Fibroblast of lung (primary cell): ENCODE results near the gene CELF3. TPM values are rescaled to one million over a fixed set of nuclear protein-coding genes. Genes with fewer than 3 reads are reported as not detected.

Source experiments
- DNase-seq, 2 donors: peaks; one replicate each; pipeline versions ENCODE4 v3.0.0 to v3.0.0-alpha.2; 2010; ENCODE audit warnings: low read depth in 2 of 2
- H2AFZ ChIP-seq: 2 replicates; pipeline ENCODE4 v1.5.1; 2012; ENCODE audit warnings: low read length, control low read depth, inconsistent platforms
- H3K27ac ChIP-seq: 2 replicates; pipeline ENCODE4 v1.5.1; 2011; ENCODE audit warnings: low read length, control low read depth; ENCODE audit not compliant: insufficient read depth
- H3K27me3 ChIP-seq: 2 replicates; pipeline ENCODE4 v1.5.1; 2011; ENCODE audit warnings: mild to moderate bottlenecking, low read length; ENCODE audit not compliant: control insufficient read depth, insufficient read depth
- H3K36me3 ChIP-seq: 2 replicates; pipeline ENCODE4 v1.5.1; 2011; ENCODE audit warnings: low read length; ENCODE audit not compliant: control insufficient read depth, insufficient read depth
- H3K4me1 ChIP-seq: 2 replicates; pipeline ENCODE4 v1.5.1; 2011; ENCODE audit warnings: low read length; ENCODE audit not compliant: control insufficient read depth, insufficient read depth; ENCODE audit errors: extremely low read depth
- H3K4me2 ChIP-seq: 2 replicates; pipeline ENCODE4 v1.5.1; 2011; ENCODE audit warnings: low read length, control low read depth; ENCODE audit not compliant: insufficient read depth; ENCODE audit errors: extremely low read depth
- H3K4me3 ChIP-seq, 4 experiments: fragments of 200-600 bp in 1 of 4; sonication (generic) in 1 of 4; replicated peaks in 1 of 4; 2 replicates each; pipeline ENCODE4 v1.5.1; 2011 to 2016; ENCODE audit warnings: low read length in 4 of 4, low read depth in 3 of 4, mild to moderate bottlenecking in 3 of 4, control low read depth in 2 of 4, inconsistent platforms in 1 of 4, mixed read lengths in 1 of 4; ENCODE audit not compliant: insufficient read depth in 1 of 4; ENCODE audit errors: control extremely low read depth in 1 of 4
- H3K79me2 ChIP-seq: 2 replicates; pipeline ENCODE4 v1.5.1; 2012; ENCODE audit warnings: mild to moderate bottlenecking, low read length, inconsistent platforms; ENCODE audit not compliant: control insufficient read depth, insufficient read depth
- H3K9ac ChIP-seq: 2 replicates; pipeline ENCODE4 v1.5.1; 2011; ENCODE audit warnings: mild to moderate bottlenecking, low read length, control low read depth; ENCODE audit not compliant: insufficient read depth
- H3K9me3 ChIP-seq: 2 replicates; pipeline ENCODE4 v1.5.1; 2012; ENCODE audit warnings: low read depth, low read length; ENCODE audit not compliant: control insufficient read depth, insufficient read depth
- H4K20me1 ChIP-seq: 2 replicates; pipeline ENCODE4 v1.5.1; 2011; ENCODE audit warnings: low read length; ENCODE audit not compliant: control insufficient read depth, insufficient read depth; ENCODE audit errors: extremely low read depth
- EZH2 ChIP-seq: IDR thresholded peaks from 2 replicates; pipeline ENCODE4 v1.5.1; 2012; ENCODE audit warnings: low read length, control low read depth, mild to moderate bottlenecking; ENCODE audit errors: missing control alignments
- polyA minus RNA-seq: library from RNA; depleted of rRNA, polyadenylated mRNA; stranded (reverse); fragments of >200 nt; gene quantifications from 2 replicates; pipeline ENCODE4 v1.2.3, GENCODE V29; 2011; ENCODE audit warnings: low replicate concordance
- polyA plus RNA-seq, 2 donors: library from polyadenylated mRNA; depleted of rRNA in 1 of 2; stranded (reverse) in 1 of 2; unstranded in 1 of 2; fragments of >200 nt; gene quantifications; 2 replicates each; pipeline ENCODE4 v1.2.1, GENCODE V29; 2011 to 2012; ENCODE audit warnings: missing spikeins in 1 of 2
- total RNA-seq: library from RNA; depleted of rRNA; stranded (reverse); fragments of >200 nt; gene quantifications from 2 replicates; pipeline ENCODE4 v1.2.1, GENCODE V29; 2014
- TF ChIP-seq, protein P1 (sequence below), 2 donors: IDR thresholded peaks in 1 of 2; conservative IDR thresholded peaks in 1 of 2; 1 replicate in 1 of 2; 2 replicates in 1 of 2; pipeline ENCODE4 v1.5.1; 2011 to 2012; ENCODE audit warnings: low read length in 2 of 2, control low read depth in 1 of 2, inconsistent platforms in 1 of 2, low read depth in 1 of 2, mild to moderate bottlenecking in 1 of 2

The CELF3 gene
- total RNA-seq, result not detected in 2 replicates
- polyA plus RNA-seq, result not detected in 2 replicates
- not detected in 2 replicates for polyA plus RNA-seq (2012)
- not detected in 2 replicates for polyA minus RNA-seq

DNA sequence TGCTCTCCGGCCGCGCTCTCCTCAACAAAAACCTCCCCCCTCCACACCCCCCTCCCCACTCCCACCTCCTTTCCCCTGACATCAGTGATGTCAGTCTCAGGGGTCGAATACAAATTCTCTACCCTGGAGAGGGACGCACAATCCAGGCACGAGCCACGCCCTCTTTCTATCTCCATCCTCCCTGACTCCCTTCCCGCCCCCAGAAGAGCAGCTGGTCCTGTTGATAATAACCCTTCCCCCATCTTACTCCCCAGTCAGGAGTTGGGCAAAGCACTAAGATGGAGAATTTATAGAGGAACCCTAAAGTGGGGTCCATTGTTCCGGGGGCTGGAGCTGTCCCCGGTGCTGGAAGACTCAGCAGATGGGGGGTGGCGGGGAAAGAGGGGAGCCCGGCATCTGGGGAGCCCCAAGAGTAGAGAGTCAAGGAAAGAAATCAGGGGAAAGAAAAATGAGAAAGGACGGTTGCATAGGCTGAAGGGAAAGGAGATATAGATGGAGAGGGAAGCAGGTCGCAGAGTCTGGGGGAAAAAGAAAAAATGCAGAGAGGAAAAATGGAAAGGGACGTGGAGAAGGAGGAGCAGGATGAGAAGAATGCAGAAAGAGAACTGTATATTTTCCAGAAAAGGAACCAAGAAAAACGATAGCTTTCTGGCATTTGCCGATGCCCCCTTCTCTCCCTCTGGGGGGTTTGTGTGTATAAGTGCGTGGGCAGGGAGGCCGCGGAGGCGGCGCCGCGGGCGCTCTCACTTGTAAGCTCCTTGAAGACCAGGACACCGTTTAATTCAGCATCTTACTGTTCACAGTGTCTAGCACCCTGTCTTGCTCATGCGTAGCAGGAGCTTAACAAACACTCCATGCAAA lies at the start of gene CELF3:
Gene CELF3 (minus strand): TSS at position 33 of the 861 bp plus-strand sequence. CDS start 783 bp downstream, outside the sequence.
- no peaks in the 10 kb centered on the region for H3K36me3 ChIP-seq
- H2AFZ ChIP-seq, result no peak within 1 kb of the TSS
- TF ChIP-seq EZH2, result peak; percentile 58
- TF ChIP-seq, protein P1, sequence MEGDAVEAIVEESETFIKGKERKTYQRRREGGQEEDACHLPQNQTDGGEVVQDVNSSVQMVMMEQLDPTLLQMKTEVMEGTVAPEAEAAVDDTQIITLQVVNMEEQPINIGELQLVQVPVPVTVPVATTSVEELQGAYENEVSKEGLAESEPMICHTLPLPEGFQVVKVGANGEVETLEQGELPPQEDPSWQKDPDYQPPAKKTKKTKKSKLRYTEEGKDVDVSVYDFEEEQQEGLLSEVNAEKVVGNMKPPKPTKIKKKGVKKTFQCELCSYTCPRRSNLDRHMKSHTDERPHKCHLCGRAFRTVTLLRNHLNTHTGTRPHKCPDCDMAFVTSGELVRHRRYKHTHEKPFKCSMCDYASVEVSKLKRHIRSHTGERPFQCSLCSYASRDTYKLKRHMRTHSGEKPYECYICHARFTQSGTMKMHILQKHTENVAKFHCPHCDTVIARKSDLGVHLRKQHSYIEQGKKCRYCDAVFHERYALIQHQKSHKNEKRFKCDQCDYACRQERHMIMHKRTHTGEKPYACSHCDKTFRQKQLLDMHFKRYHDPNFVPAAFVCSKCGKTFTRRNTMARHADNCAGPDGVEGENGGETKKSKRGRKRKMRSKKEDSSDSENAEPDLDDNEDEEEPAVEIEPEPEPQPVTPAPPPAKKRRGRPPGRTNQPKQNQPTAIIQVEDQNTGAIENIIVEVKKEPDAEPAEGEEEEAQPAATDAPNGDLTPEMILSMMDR (conservative IDR thresholded peaks at IDR 0.05 in 1 of 2, IDR thresholded peaks at IDR 0.05 in 1 of 2; ENCODE audit: low read depth in 1 of 2, low read length in 2 of 2), result no peak
- H3K4me1 ChIP-seq, result no peaks in the 10 kb centered on the region
- peaks cover 47% of the 10 kb centered on the region for H3K27me3 ChIP-seq
- DNase-seq, result peak; percentile 17 to 25
- no peaks in the 10 kb centered on the region for H3K79me2 ChIP-seq
- H3K9ac ChIP-seq, result no peak within 1 kb of the TSS
- no peak within 1 kb of the TSS for H3K27ac ChIP-seq
- no peak within 1 kb of the TSS for H3K4me2 ChIP-seq
- no peak within 1 kb of the TSS for H3K4me3 ChIP-seq
- no peaks in the 10 kb centered on the region for H4K20me1 ChIP-seq
- H3K9me3 ChIP-seq, result no peaks in the 10 kb centered on the region

DNA sequence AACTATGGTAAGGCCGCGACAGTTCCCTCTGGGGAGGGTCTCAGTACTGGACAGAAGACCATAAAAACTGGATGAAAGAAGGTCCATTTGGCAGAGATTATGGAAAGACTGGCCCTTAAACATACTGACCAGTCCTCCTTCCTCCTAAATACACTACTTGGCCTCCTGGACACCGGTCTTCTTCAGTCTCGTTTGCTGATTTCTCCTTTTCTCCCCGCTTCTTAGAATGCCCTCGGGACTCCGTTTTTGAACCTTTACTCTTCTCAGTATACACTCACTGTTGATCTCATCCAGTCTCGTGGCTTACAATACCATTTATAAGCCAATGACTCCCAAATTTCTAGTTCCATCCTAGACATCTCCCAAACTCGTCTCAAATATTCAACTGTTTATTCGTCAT lies 47.4 kb upstream of the CELF3 start:
- Histone ChIP-seq H3K4me3 (peak overlapping the region; percentile 80 to 96 (median 83)), H4K20me1 (no peaks in the 10 kb centered on the region), H2AFZ (peak overlapping the region; percentile 93), H3K9me3 (no peaks in the 10 kb centered on the region), H3K9ac (peak overlapping the region; percentile 86), H3K36me3 (peaks cover 3% of the 10 kb centered on the region), H3K27ac (peak overlapping the region; percentile 86), H3K79me2 (no peaks in the 10 kb centered on the region), H3K4me1 (no peaks in the 10 kb centered on the region), H3K4me2 (peak overlapping the region; percentile 99), H3K27me3 (no peaks in the 10 kb centered on the region)
- DNase-seq, result peak; percentile 1 to 9
- TF ChIP-seq, protein P1 (conservative IDR thresholded peaks at IDR 0.05 in 1 of 2, IDR thresholded peaks at IDR 0.05 in 1 of 2; ENCODE audit: low read depth in 1 of 2, low read length in 2 of 2), result no peak
- TF ChIP-seq EZH2, result no peak

DNA sequence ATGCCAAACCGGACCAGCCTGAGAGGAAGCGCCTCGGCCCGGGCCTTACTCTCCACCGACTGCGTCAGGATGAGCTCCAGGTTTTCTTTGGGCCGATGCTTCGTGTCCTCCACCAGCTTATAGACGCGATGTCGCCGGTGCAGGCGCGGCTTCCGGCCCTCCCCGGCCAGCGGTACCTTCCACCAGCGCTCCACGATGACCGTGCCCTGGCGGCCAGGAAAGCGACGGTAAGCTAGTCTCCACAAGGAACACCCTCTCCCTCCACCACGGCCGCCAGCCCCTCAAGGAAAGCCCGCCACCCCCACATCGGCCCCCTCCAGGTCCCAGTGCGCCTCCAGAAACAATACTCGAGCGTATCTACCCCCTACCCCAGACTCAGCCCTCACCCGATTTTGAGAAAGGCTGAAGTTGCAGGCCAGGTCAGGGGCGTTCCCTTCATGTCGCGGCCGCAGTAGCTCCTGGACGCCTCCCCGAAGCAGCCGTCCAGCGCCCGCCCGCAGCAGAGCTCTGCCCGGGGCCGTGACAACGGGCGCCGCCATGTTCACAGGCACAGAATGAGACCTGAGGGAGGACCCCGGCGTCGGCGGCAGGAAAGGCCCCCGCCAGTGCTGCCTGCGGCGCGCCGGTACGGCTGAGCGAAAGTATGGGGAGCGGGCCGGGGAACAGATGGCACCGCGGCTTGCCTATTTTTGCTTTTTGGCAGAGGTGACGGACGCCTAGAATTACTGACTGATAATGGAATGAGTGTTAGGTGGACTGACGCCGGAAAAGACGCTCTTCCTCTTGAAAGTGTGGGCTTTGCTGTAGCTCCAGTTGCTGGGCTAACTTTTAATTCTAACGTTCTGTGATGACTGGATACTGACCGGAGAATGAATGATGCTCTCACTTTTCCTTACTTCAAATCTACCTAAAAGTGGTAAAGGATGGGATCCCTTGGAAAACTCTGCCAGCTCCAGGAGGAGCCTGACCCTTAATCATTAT lies 46.6 kb upstream of the CELF3 start, which contains the start of gene MRPL9:
Gene MRPL9 (minus strand): TSS at position 556 of the 981 bp plus-strand sequence. CDS start 17 bp downstream, at position 539.
- DNase-seq, result peak; percentile 74 to 75
- no peaks in the 10 kb centered on the region for H3K4me1 ChIP-seq
- no peak for TF ChIP-seq EZH2
- TF ChIP-seq, protein P1 (conservative IDR thresholded peaks at IDR 0.05 in 1 of 2, IDR thresholded peaks at IDR 0.05 in 1 of 2; ENCODE audit: low read depth in 1 of 2, low read length in 2 of 2), result no peak
- H3K4me2 ChIP-seq, result peak within 1 kb of the TSS; percentile 99
- H3K79me2 ChIP-seq, result no peaks in the 10 kb centered on the region
- H3K27ac ChIP-seq, result peak within 1 kb of the TSS; percentile 86
- H2AFZ ChIP-seq, result peak within 1 kb of the TSS; percentile 93
- H3K27me3 ChIP-seq, result no peaks in the 10 kb centered on the region
- no peaks in the 10 kb centered on the region for H4K20me1 ChIP-seq
- H3K36me3 ChIP-seq, result peaks cover 3% of the 10 kb centered on the region
- peak within 1 kb of the TSS; percentile 86 for H3K9ac ChIP-seq
- no peaks in the 10 kb centered on the region for H3K9me3 ChIP-seq
- peak within 1 kb of the TSS; percentile 80 to 96 (median 83) for H3K4me3 ChIP-seq
